Endothelial cell (in vitro differentiated cells): ENCODE measurements around the gene STOML2. TPM values are rescaled to one million over a fixed set of nuclear protein-coding genes. Genes with fewer than 3 reads are reported as not detected.

Experiments used
- DNase-seq: peaks from one replicate; pipeline ENCODE4 v3.0.0; 2021; ENCODE audit warnings: low spot score
- H3K27ac Mint-ChIP-seq: one replicate; pipeline ENCODE4 v1.8.0; 2021; ENCODE audit warnings: mixed read lengths, inconsistent platforms; ENCODE audit not compliant: unreplicated experiment
- H3K27me3 Mint-ChIP-seq: one replicate; pipeline ENCODE4 v1.8.0; 2021; ENCODE audit warnings: mild to moderate bottlenecking, moderate library complexity, mixed read lengths, inconsistent platforms; ENCODE audit not compliant: unreplicated experiment
- H3K36me3 Mint-ChIP-seq: one replicate; pipeline ENCODE4 v1.8.0; 2021; ENCODE audit warnings: mild to moderate bottlenecking, low read depth, mixed read lengths, inconsistent platforms; ENCODE audit not compliant: unreplicated experiment
- H3K4me1 Mint-ChIP-seq: one replicate; pipeline ENCODE4 v1.8.0; 2021; ENCODE audit warnings: mild to moderate bottlenecking, mixed read lengths, inconsistent platforms; ENCODE audit not compliant: unreplicated experiment
- H3K4me3 Mint-ChIP-seq: one replicate; pipeline ENCODE4 v1.8.0; 2021; ENCODE audit warnings: mild to moderate bottlenecking, mixed read lengths, inconsistent platforms; ENCODE audit not compliant: unreplicated experiment
- H3K9me3 Mint-ChIP-seq: one replicate; pipeline ENCODE4 v1.8.0; 2021; ENCODE audit warnings: mixed read lengths, inconsistent platforms; ENCODE audit not compliant: unreplicated experiment
- total RNA-seq: library from RNA; stranded (reverse); fragmentation: NEBNext Ultra II Directional; extraction: Animal tissue kit (Norgen Biotek cat#: 25700); gene quantifications from one replicate; pipeline ENCODE4 v1.2.1, GENCODE V29; 2021; ENCODE audit not compliant: unreplicated experiment
- TF ChIP-seq, protein P1 (sequence below): fragments of 200-600 bp; sonication (generic); IDR thresholded peaks from one replicate; pipeline ENCODE4 v1.5.0; 2021; ENCODE audit warnings: antibody characterized with exemption; ENCODE audit not compliant: unreplicated experiment

Gene STOML2
- total RNA-seq, 1 donor from 2014 or later = 108 TPM

DNA sequence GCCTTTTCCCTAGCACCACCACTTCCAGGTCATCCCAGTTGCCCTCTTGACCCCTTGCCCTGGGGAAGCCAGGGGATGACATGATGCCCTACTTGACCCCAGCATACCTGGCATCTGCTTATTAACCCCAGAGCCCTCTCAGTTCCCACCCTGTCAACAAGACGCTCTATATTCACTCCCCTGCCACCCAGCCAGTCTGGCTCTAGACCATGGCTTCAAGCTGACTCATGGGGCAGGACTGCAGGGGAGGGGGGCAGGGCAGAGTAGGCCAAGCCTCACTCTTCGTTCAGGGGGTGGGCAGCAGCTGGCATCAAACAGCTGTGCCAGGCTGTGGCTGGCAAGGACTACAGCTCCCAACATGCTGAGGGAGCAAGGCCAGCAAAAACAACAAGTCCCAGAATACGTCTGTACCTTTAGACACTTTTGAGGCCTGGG lies 7.4 kb upstream of the STOML2 start:
- H3K27me3 Mint-ChIP-seq = peaks cover 11% of the 10 kb centered on the region
- H3K4me1 Mint-ChIP-seq = peaks cover 26% of the 10 kb centered on the region
- no peak for DNase-seq
- peak overlapping the region; percentile 67 for H3K27ac Mint-ChIP-seq
- H3K9me3 Mint-ChIP-seq = no peaks in the 10 kb centered on the region
- peaks cover 24% of the 10 kb centered on the region for H3K36me3 Mint-ChIP-seq
- TF ChIP-seq, protein P1, sequence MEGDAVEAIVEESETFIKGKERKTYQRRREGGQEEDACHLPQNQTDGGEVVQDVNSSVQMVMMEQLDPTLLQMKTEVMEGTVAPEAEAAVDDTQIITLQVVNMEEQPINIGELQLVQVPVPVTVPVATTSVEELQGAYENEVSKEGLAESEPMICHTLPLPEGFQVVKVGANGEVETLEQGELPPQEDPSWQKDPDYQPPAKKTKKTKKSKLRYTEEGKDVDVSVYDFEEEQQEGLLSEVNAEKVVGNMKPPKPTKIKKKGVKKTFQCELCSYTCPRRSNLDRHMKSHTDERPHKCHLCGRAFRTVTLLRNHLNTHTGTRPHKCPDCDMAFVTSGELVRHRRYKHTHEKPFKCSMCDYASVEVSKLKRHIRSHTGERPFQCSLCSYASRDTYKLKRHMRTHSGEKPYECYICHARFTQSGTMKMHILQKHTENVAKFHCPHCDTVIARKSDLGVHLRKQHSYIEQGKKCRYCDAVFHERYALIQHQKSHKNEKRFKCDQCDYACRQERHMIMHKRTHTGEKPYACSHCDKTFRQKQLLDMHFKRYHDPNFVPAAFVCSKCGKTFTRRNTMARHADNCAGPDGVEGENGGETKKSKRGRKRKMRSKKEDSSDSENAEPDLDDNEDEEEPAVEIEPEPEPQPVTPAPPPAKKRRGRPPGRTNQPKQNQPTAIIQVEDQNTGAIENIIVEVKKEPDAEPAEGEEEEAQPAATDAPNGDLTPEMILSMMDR = no peak
- H3K4me3 Mint-ChIP-seq = peak overlapping the region; percentile 87

DNA sequence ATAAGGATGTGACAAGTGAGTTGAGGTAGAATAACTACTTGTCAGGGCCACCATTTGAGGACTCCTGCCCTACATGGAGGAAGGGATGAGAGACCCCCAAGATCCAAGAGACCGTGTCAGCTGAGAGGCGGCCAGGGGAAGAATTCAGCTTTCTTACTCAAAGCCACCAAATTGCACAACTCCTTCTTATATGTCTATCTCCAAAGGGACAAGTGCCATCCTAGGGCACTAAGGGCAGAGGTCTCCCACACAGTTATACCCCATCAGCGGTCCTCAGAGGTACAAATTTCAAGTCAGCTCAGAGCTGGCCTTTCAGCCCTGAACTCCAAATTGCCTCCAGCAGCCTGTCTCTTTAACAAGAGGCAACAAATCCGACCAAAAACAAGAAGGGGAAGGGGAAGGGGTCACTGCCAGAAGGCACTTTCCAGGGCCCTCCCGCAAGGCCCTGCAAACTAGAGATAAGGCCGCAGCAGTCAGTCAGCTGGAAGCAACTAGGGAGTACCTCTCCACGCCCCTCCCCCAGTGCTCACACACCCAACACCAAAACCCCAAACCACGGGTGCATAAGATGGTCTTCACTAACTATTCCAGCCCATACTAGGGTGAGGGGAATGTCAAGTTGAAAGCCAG lies 6.1 kb upstream of the STOML2 start:
- H3K4me3 Mint-ChIP-seq = peak overlapping the region; percentile 74

DNA sequence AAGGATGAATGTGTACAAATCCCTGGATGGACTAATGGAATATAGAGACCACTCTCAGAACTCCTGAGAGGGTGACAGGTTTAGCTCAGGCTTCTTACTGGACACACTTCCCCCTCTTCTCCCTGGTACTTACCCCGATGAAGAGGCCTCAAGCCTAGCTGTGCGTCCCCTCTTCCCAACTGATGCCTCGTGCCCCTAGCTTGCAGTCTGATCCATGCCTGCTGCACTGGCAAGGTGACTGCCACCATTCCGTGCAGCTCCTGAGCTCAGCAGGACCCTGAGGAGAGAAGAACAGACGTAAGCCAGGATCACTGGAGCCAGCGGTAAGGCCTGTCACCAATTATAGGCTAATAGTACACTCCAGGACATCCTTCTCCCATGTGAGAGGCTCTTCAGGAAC lies 5.5 kb upstream of the STOML2 start:
- Mint-ChIP-seq H3K4me3 (no peak overlapping the region), H3K27me3 (peaks cover 20% of the 10 kb centered on the region), H3K36me3 (peaks cover 32% of the 10 kb centered on the region), H3K9me3 (no peaks in the 10 kb centered on the region), H3K27ac (no peak overlapping the region), H3K4me1 (peaks cover 24% of the 10 kb centered on the region)
- no peak for DNase-seq
- TF ChIP-seq, protein P1 = no peak

More for the DNA sequence above, 6.1 kb upstream of the STOML2 start:
- Mint-ChIP-seq H3K9me3 (no peaks in the 10 kb centered on the region), H3K27me3 (peaks cover 15% of the 10 kb centered on the region), H3K27ac (no peak overlapping the region), H3K36me3 (peaks cover 31% of the 10 kb centered on the region), H3K4me1 (peaks cover 24% of the 10 kb centered on the region)
- TF ChIP-seq, protein P1 = no peak
- DNase-seq = no peak

DNA sequence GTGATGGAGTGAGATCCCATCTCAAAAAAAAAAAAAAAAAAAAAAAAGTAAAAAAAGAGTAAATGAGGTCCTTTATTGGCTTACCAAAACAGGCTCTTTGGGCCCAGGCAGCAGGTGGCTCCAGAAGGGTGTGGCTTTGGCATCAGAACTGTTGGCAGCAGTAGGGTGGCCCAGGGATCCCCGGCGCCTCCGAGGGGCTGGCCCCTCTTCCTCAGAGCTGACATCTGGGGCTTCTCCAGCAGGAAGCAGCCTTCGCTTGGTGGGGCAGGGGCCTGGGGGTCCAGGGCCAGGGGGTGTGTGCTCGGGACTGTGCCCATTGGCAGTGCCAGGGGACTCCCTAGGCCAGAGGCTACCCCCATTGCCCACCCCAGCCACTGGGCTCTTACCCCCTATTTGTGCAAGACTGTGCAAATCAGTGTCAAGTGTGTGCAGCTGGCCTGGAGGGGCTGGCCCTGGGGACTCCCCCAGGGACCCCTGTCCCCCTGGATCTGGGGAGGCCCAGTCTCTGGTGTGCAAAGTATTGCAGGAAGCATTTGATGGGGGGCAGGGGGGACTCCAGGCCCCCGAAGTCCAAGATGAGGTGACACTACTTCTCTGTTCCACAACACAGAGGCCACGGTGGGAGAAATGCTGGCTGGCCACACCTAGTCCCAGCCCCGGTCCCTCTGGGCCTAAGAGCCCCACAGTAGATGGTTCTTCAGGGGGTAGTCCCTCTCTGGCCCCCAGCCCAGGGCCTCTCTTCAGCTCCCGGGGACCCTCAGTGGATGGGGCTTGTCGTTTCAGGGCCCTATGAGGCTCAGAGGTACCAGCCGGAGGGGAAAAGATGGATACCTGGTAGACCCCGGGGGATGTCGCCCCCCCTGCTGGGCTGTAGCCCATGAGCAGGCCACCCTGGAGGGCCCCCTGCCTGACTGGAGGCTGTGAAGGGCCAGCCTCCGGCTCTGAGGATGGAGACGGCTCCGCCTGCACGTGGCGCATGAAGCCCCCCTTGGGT lies 4.7 kb upstream of the STOML2 start:
- TF ChIP-seq, protein P1 = no peak
- Mint-ChIP-seq H3K4me3 (no peak overlapping the region), H3K27ac (no peak overlapping the region), H3K9me3 (no peaks in the 10 kb centered on the region), H3K36me3 (peaks cover 39% of the 10 kb centered on the region), H3K4me1 (peaks cover 31% of the 10 kb centered on the region), H3K27me3 (peaks cover 27% of the 10 kb centered on the region)
- no peak for DNase-seq

DNA sequence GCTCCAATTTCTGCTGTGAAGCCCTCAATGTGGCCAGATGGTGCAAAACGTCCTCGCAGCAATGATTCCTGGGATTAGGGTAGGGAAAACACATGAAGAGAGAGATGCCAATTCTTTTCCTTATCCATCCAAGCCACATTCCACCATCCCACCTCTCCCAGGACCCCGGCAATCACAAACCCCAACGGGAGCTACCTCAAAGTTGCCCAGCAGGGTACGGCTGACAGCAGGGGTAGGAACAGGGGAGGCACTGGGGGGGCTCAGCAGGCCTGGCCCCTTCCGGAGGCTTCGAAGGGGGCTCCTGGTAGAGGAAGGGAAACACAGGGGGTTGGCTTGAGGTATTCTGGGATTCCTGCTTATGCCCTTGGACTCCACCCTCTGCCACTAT lies 3.4 kb upstream of the STOML2 start:
- Mint-ChIP-seq H3K4me3 (peak overlapping the region; percentile 27), H3K36me3 (peaks cover 33% of the 10 kb centered on the region), H3K27me3 (peaks cover 19% of the 10 kb centered on the region), H3K27ac (no peak overlapping the region), H3K4me1 (peaks cover 29% of the 10 kb centered on the region), H3K9me3 (no peaks in the 10 kb centered on the region)
- TF ChIP-seq, protein P1 = no peak
- no peak for DNase-seq
